Caki2 (cell line): ENCODE measurements around the gene LIMK2. TPM values are rescaled to one million over a fixed set of nuclear protein-coding genes. Genes with fewer than 3 reads are reported as not detected.

Experiments used
- DNase-seq: peaks from one replicate; pipeline ENCODE4 v3.0.0-alpha.2; 2015; ENCODE audit warnings: low read depth
- in situ Hi-C: cut with HindIII; loops from 2 replicates; pipeline ENCODE4 v1.10.0; 2016; ENCODE audit warnings: low sequenced_read_pairs, low pct_unique_long_range_greater_than_20kb, mixed read lengths
- total RNA-seq: library from RNA; depleted of rRNA; stranded (reverse); fragments of >200 nt; shearing (Covaris generic); gene quantifications from 2 replicates; pipeline ENCODE4 v1.2.3, GENCODE V29; 2014; ENCODE audit warnings: low replicate concordance

The LIMK2 gene
- total RNA-seq, 1 experiment from 2014 or later = 9.5 TPM

DNA sequence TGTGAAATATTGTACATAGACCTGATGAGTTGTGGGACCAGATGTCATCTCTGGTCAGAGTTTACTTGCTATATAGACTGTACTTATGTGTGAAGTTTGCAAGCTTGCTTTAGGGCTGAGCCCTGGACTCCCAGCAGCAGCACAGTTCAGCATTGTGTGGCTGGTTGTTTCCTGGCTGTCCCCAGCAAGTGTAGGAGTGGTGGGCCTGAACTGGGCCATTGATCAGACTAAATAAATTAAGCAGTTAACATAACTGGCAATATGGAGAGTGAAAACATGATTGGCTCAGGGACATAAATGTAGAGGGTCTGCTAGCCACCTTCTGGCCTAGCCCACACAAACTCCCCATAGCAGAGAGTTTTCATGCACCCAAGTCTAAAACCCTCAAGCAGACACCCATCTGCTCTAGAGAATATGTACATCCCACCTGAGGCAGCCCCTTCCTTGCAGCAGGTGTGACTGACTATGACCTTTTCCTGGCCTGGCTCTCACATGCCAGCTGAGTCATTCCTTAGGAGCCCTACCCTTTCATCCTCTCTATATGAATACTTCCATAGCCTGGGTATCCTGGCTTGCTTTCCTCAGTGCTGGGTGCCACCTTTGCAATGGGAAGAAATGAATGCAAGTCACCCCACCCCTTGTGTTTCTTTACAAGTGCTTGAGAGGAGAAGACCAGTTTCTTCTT is 67.9 kb downstream of the LIMK2 start:
- in situ Hi-C loops = no loop called here
- DNase-seq = peak; percentile 23

DNA sequence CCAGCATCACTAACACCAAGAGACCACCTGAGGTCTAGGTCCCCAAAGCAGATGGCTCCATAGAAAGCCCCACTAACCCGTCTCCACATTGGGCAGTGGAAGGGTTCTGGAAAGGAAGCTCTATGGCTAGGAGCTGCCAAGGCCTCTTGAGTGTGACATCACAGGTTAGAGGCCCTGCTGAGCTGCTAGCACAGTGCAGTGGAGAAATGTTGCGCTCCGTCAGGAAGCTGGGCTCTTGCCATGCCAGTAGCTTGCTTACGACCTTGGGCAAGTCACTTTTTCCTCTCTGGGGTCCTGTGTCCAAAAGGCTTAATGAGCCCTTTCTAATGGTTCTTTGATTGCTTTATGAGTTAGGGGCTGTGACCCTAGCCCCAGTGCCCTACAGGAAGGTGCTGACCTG is 69.6 kb downstream of the LIMK2 start:
- in situ Hi-C loops = no loop called here
- DNase-seq = no peak

DNA sequence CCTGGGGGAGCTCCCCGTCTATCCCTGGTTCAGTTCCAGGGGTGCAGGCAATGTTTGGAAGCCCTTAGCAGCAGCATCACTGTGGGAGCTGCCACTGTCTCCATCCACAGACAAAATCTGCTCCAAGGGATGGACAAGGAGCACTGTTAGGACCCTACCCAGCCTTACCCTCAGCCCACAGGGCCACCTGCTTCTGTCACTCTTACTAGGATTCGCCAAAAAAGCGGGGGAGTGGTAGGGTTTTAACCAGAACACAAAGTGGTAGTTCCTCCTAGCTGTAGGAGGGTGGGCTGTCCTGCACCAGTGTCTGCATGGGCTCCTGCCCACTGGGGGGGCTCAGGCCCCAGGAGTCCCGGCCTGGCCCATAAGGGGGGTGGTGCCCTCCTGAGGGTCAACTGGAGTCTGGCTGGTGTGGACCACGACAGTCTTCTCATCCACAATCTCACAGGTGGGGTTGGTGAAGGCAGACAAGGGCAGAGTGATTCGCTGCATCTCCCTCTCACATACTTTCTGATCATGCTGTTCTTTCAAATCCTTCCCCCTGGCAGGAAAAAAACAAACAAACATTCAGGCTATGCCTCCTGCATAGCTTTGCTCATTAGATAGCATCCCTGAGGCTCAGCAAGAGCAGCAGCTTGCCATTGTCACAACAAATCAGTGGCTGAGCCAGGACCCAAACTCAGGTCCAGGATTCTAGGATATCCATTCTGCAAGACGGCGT is 70.8 kb downstream of the LIMK2 start:
- in situ Hi-C loops = no loop called here

GRCh38 chr22:31284281-31285155 is 72.4 kb downstream of the LIMK2 start:
- no peak for DNase-seq
- in situ Hi-C loops = no loop called here

More for the DNA sequence above, 70.8 kb downstream of the LIMK2 start:
- no peak for DNase-seq

GRCh38 chr22:31286360-31287255 is 74.5 kb downstream of the LIMK2 start:
- DNase-seq = no peak
- in situ Hi-C loops = no loop called here

- in situ Hi-C loops = no loop called here
- DNase-seq = no peak
Observed at GRCh38 chr22:31287818-31288495, 75.9 kb downstream of the LIMK2 start.

DNA sequence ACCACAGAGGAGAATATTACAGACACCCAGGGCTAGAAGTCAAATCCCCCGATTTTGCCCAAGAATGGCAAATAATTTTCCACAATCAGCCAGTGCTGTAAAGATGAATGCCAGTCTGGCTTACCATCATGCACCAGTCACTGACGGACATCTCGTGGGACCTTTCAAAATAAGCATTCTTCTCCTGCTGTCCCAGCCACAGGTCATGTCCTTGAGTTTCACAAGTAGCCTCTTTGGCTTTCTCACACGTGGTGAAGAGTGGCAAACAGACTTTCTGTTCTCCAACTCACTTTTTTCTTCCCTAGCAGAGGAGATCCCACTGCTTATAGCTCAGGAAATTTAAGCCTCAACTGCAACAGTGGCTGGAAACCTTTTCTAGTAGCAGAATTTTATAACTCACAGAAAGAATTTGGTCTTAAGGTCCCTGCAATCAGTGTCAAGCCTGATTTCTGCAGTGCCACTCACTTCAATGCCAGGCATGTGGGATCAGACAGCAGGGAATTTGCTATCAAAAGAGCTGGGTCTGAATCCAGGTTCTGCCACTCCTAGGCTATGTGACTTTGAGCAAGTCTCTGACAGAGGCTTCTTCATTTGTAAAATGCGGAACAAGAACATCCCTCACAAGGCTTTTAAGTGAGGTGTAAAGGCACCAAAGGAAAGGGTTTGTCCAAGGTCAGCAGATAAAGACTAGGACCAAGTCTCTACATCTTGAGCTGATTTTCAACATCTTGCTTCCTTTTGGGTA is 76.6 kb downstream of the LIMK2 start:
- in situ Hi-C loops = no loop called here
- DNase-seq = no peak

- in situ Hi-C loops = no loop called here
Observed at GRCh38 chr22:31289344-31289743, 77.2 kb downstream of the LIMK2 start.

GRCh38 chr22:31290494-31291471 is 78.7 kb downstream of the LIMK2 start:
- DNase-seq = peak; percentile 89
- in situ Hi-C loops = no loop called here

More at GRCh38 chr22:31289344-31289743, 77.2 kb downstream of the LIMK2 start:
- DNase-seq = no peak

- DNase-seq = no peak
- in situ Hi-C loops = no loop called here
Observed at GRCh38 chr22:31291481-31292235, 79.6 kb downstream of the LIMK2 start.

DNA sequence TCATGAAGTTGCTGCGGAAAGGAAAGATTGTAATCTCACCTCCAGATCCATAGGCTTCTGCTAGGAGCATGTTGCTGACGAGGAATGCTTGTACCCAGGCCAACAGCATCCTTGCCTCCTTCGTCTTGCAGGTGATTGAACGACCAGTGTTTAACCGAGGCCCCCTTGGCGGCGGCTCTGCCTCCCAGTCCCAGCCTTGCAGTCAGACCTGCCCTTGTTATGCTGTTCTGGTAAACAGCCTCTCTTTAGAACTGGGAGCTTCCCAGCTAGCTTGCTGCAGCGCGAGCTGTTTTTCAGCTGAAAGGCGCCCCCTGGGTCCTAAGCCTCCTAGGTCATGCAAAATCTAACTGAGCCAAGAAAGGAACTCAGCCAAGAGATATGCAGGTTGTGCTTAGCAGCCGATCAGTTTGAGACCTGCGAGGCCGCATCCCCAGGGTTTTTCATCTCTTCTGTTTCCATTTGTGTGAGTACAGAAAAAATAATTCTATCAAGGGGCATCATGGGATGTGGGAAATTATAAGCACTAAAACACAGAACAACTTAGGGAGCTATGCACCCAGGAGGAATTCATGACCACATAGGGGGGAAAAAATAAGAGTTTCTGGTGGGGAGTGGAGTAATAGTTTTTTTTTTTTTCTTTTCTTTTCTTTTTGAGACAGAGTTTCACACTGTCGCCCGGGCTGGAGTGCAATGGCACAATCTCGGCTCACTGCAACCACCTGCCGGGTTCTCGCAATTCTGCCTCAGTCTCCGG is 80.3 kb downstream of the LIMK2 start, which contains the start of gene PIK3IP1:
Gene PIK3IP1 (minus strand): TSS at position 253 of the 754 bp plus-strand sequence. CDS start 144 bp downstream, at position 109.
- peak; percentile 68 for DNase-seq
- in situ Hi-C loops = no loop called here

DNA sequence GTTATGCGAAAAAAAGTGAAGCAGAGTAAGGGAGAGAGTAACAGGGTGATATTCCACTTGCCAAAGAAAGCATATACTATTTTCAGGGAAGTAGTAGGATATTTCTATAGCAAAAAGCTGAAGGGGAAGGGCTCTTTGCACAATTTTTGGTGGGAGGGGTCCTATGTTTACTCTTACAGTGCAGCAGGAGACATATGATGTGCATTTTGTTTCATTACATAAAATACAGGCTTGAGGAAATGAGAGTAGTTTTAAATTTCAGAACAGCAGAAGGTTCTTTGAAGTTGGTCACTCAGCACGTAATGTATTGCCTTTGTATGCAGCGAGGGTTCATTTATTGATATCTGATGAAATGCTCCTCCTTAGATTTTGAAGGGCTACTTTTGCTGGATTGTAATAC is 83.3 kb downstream of the LIMK2 start:
- in situ Hi-C loops = no loop called here
- DNase-seq = no peak

- in situ Hi-C loops = no loop called here
- DNase-seq = peak; percentile 21
Observed at GRCh38 chr22:31295831-31296657, 83.9 kb downstream of the LIMK2 start.

DNA sequence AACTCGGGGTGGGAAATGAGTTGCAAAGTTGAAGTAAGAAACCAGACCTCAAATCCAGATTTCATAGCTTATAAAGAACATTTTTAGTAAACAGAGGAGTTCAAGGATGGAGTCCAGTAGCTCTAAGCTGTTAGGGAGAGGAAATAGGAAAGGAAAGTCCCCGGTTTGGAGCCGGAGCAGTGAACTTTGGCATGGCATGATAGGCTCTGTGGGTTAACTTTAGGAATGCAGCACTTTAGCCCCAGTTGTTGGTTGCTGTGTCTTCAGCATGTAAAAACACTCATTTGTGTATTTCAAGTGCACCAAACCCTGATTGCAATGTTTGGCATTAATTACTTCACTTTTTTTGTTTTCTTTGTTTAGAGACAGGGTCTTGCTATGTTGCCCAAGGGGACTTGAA is 88.8 kb downstream of the LIMK2 start:
- in situ Hi-C loops = no loop called here
- no peak for DNase-seq
